ENCODE data around the gene CFB. TPM values are rescaled to one million over a fixed set of nuclear protein-coding genes. Genes with fewer than 3 reads are reported as not detected.
"Not testable (repeated sequence)": the region's sequence is repeated elsewhere in the genome, so short reads cannot be mapped to it uniquely, and the experiment has no call there.

The CFB gene
- total RNA-seq, 6 donors from 2014 or later: 15.0 to 199 (median 58.1) TPM

- WGBS, 2 donors: 86 to 93% methylated on average over 3 to 18 of the region's 18 CpGs
- H3K4me1 ChIP-seq: peaks cover 24 to 47% (median 30%) of the 10 kb centered on the region in 4 donors
- peak overlapping the region in 3 of 4 donors; percentile 55 to 84 (median 79) for H3K4me3 ChIP-seq
Observed at GRCh38 chr6:31970604-31971271, 24.8 kb downstream of the CFB start.

GRCh38 chr6:31971279-31971992, 25.5 kb downstream of the CFB start:
- peak overlapping the region; percentile 96 to 99 (median 97) for H3K27ac ChIP-seq
- no peaks in the 10 kb centered on the region for H3K9me3 ChIP-seq
- TF ChIP-seq EP300 (IDR thresholded peaks at IDR 0.05): no peak
- TF ChIP-seq POLR2A (IDR thresholded peaks at IDR 0.05): peak in 1 of 4 donors; percentile 4
- no peak for TF ChIP-seq POLR2AphosphoS5 (IDR thresholded peaks at IDR 0.05)
- H3K4me1 ChIP-seq: peaks cover 24 to 47% (median 30%) of the 10 kb centered on the region in 4 donors
- ATAC-seq (ENCODE audit: low FRiP score in 2 of 2) (peak in 1 of 2 donors; percentile 0), DNase-seq (no peak)
- WGBS, 2 donors: 31 to 44% methylated on average over 12 to 29 of the region's 29 CpGs
- H3K36me3 ChIP-seq: peaks cover 21 to 48% (median 39%) of the 10 kb centered on the region in 4 donors
- peak overlapping the region; percentile 55 to 88 (median 82) for H3K4me3 ChIP-seq
- H3K27me3 ChIP-seq: no peaks in the 10 kb centered on the region

More at GRCh38 chr6:31970604-31971271, 24.8 kb downstream of the CFB start:
- ATAC-seq (ENCODE audit: low FRiP score in 2 of 2) (no peak), DNase-seq (peak in 1 of 2 donors; percentile 75)
- Histone ChIP-seq H3K27me3 (no peaks in the 10 kb centered on the region), H3K36me3 (peaks cover 26 to 55% (median 46%) of the 10 kb centered on the region in 4 donors), H3K27ac (peak overlapping the region; percentile 96 to 99 (median 97)), H3K9me3 (no peaks in the 10 kb centered on the region)
- TF ChIP-seq CTCF (IDR thresholded peaks at IDR 0.05) (no peak), POLR2A (IDR thresholded peaks at IDR 0.05) (no peak), EP300 (IDR thresholded peaks at IDR 0.05) (no peak), POLR2AphosphoS5 (IDR thresholded peaks at IDR 0.05) (no peak)

GRCh38 chr6:31971993-31972708, 26.3 kb downstream of the CFB start, which contains the start of gene DXO:
DXO (minus strand) TSS chr6:31972138; CDS start chr6:31971675, 463 bp downstream.
- ATAC-seq (ENCODE audit: low FRiP score in 2 of 2) (peak; percentile 96 to 97), DNase-seq (peak; percentile 97 to 98)
- peak within 1 kb of the TSS; percentile 55 to 88 (median 82) for H3K4me3 ChIP-seq
- peaks cover 17 to 41% (median 32%) of the 10 kb centered on the region in 4 donors for H3K36me3 ChIP-seq
- H3K27ac ChIP-seq: peak within 1 kb of the TSS; percentile 96 to 99 (median 97)
- peaks cover 24 to 47% (median 30%) of the 10 kb centered on the region in 4 donors for H3K4me1 ChIP-seq
- 0% methylated on average over 1 to 43 of the region's 62 CpGs for WGBS, 2 donors
- peak in 2 of 6 experiments; percentile 14 to 17 for TF ChIP-seq CTCF (IDR thresholded peaks at IDR 0.05)
- TF ChIP-seq POLR2AphosphoS5 (IDR thresholded peaks at IDR 0.05): peak; percentile 84 to 88
- TF ChIP-seq POLR2A (IDR thresholded peaks at IDR 0.05): peak in 3 of 4 donors; percentile 40 to 74 (median 50)
- peak in 1 of 4 donors; percentile 36 for TF ChIP-seq EP300 (IDR thresholded peaks at IDR 0.05)
- H3K27me3 ChIP-seq: no peaks in the 10 kb centered on the region
- H3K9me3 ChIP-seq: no peaks in the 10 kb centered on the region

- peak in 1 of 2 donors; percentile 55 for ATAC-seq (ENCODE audit: low FRiP score in 2 of 2)
- 11 to 12% methylated on average over 13 to 14 of the region's 19 CpGs for WGBS, 2 donors
- Histone ChIP-seq H3K27me3 (no peaks in the 10 kb centered on the region), H3K4me3 (peak overlapping the region; percentile 55 to 88 (median 82)), H3K4me1 (peaks cover 24 to 47% (median 30%) of the 10 kb centered on the region in 4 donors), H3K9me3 (no peaks in the 10 kb centered on the region), H3K36me3 (peaks cover 13 to 34% (median 25%) of the 10 kb centered on the region in 4 donors), H3K27ac (peak overlapping the region; percentile 96 to 99 (median 97))
- DNase-seq: no peak
- no peak for TF ChIP-seq POLR2A (IDR thresholded peaks at IDR 0.05)
- TF ChIP-seq CTCF (IDR thresholded peaks at IDR 0.05): no peak
- TF ChIP-seq POLR2AphosphoS5 (IDR thresholded peaks at IDR 0.05): no peak
- TF ChIP-seq EP300 (IDR thresholded peaks at IDR 0.05): no peak
Observed at GRCh38 chr6:31972709-31973350, 26.9 kb downstream of the CFB start.

- H3K9me3 ChIP-seq; H3K4me3 ChIP-seq; ATAC-seq (ENCODE audit: low FRiP score in 2 of 2); H3K27ac ChIP-seq; H3K27me3 ChIP-seq: not testable (repeated sequence)
- WGBS, 2 donors: 97% methylated on average over 19 of the region's 30 CpGs; no CpG with 5 or more reads in 1 of the 2 donors
- H3K36me3 ChIP-seq: peaks cover 7 to 16% (median 10%) of the 10 kb centered on the region in 4 donors
- peak in 1 of 2 donors; percentile 84 for DNase-seq
- H3K4me1 ChIP-seq: peaks cover 18 to 29% (median 20%) of the 10 kb centered on the region in 4 donors
Observed at GRCh38 chr6:31976065-31976464, 30.2 kb downstream of the CFB start.
